GM18861 (cell line): Measurements from ENCODE around the gene C16orf78.

Source experiments
- ATAC-seq: cut with Tn5 transposase; IDR thresholded peaks from one replicate; pipeline ENCODE4 v1.9.1; 2021; ENCODE audit not compliant: unreplicated experiment

C16orf78 gene, protein sequence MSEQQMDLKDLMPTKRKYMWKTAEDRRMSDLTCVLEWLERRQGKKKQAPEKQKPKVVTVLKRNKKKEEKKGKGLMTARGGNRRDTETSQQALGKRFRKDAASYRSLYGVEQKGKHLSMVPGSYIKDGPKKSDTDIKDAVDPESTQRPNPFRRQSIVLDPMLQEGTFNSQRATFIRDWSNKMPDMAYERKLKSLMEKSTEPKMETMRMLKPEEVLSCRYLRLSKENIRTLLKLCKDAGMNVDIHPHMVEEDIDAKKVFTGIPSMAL

DNA sequence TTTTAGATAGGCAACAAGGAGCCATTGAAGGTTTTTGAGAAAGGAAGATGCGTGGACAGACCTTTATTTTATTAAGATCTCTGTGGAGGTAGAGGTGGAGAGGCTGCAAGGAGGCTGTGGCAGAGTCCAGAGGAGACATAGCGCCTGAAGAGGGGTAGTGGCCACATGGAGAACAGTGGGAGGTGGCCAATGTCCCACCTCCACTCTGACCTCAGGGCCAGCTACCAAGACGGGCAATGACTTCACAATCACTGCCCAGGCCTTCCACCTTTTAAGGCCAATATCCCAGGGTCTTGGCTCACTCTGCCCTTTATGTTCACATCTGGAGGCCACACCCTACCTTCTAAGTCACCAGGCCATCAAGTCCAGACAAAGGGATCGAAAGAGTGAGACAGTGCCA, at the start of gene C16orf78:
TSS of gene C16orf78 (plus strand) at position 301 of the 400 bp plus-strand sequence. CDS start 136 bp downstream, outside the sequence.
- no peak for ATAC-seq

DNA sequence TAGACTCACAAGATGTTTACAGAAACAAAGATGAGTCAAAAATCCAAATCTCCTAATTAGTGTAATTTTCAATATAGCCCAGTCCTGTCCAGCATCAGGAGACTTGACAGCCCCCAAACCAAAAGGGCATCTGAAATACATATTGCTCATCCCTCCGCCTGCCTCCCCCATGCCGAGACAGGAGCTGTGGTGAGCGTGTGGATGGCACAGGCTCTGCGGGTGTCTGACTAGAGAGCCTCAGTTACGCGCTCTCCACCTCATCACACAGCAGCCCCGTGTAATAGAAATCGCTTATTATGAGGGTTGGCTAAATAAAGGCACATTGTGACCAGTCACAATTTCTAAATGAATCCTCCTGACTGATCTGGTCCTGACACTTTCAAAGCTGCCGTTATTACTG, 48.9 kb upstream of the C16orf78 start:
- ATAC-seq = no peak

DNA sequence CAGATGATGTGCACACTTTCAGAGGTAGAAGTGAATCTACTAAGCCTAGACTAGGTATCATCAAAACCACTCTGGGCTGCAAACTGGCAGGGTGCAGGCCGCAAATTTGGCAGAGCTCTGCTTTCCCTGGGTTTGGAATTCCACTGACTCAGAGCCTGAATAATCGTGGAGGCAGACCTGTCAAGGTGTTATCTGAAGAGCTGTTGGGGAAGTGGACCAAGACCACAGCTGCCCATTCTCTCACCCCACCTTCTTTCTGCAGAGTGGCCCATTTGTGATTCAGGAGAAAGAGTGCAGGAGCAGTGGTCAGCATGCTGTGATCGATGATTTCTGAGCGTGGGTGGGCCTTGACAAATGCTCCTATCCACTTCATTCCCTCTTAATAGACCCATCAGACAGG, 46.1 kb upstream of the C16orf78 start:
- no peak for ATAC-seq

DNA sequence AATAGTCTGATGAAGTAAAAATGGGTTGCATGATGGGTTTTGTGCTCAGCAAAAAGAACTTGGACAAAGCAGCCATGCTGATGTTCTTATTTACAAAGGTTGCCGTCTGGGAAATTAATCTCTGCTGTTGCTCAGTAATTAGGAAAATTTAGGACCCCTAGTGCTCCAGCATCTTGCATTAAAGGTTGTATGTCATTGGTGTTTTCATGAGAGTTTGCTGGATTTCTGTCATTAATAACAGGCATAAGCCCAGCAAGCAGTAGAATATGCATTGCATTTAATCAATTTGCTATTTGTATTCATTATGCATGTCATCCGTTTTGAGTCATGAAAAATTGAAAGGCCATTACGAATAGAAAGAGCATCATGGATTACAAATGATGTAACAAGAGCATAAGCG, 45.3 kb upstream of the C16orf78 start:
- ATAC-seq = no peak

DNA sequence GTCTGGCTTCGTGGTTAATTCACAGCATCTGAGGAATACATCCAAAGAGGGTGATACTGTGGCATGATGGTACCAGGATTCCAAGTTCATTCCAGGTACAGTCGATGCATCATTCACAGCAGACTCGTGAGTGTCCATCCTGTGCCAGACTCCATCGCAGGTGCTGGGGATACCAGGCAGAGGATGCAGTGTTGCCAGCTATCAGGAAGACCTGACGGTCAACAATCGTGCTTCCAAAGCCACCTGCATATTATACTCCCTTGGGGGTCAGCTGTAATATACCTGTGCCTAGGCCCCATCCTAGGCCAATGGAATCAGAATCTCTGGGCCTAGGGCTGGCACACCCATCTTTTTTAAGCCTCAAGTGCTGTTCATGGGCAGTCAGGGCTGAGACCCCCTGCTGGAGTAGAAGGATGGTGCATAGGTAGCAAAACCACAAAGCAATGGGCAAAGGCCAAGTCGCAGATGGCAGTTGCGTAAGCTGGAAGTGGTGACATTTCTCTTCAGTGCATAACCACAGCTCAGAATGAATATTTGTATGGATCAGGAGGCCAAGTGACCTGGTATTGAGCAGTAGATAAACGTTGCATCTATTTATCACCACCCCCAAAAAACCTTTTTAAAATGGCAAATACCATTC, 42.9 kb upstream of the C16orf78 start:
- no peak for ATAC-seq

DNA sequence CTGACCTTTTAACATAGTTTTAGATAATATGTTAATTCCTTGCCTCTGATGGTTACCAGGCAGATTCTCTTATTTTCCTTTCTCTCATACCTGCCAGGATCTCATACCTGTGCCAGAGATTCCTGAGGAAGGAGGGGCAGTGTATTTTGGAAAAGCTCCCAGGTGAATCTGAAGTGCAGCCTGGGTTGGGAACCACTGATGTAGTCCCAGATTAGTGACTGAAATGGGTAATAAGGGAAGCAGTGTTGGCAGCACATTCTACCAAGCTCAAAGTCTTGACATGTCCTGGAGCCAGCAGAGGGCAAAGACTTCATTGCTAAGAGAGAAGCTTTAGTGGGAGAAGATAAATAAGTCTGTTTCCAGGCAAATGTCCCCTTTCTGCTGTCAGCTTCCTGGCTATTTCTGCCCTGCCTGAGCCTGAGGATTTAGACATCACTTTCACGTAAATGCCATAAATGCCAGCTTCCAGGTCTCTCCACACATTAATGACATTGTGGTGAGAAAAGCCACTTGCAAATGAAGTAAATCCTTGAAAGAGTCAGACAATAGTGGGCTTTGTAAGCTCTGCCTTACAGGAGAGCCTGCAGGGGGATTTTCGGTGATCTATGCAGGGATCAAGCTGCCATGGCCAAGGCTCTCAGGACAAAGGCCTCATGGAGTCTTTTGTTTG, 40.9 kb upstream of the C16orf78 start:
- no peak for ATAC-seq

DNA sequence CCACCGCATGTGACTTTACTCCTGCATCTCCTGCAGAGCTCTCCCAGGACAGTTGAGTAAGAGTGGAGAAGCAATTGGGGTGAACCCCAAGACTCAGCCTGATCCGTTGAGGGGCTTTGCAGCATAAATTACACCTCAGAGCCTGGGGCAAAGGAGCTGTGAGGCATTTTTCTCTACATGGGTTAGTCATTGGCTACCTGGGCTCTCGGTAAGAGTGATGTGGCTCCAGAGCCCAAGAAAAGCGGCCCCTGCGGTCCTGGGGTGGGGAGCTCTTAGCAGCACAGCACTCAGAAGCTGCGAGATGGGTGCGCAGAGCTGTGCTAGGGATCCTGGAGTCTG, 40.4 kb upstream of the C16orf78 start:
- no peak for ATAC-seq

DNA sequence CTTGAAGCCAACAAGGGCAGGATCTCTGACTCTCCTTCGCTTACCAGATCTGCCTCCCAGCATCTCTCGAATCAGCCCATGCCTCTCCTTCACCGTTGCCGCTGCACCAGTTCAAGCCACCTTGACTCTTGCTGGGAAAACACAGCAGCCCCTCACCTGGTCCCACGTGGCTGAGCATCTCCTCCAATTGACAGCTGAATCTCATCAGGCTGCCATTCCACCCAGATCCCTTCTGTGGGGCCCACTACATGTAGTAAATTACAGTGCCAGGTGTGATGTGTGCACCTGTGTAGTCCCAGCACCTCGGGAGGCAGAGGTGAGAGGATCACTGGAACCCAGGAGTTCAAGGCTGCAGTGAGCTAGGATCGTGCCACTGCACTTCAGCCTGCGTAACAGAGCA, 37.8 kb upstream of the C16orf78 start:
- no peak for ATAC-seq

DNA sequence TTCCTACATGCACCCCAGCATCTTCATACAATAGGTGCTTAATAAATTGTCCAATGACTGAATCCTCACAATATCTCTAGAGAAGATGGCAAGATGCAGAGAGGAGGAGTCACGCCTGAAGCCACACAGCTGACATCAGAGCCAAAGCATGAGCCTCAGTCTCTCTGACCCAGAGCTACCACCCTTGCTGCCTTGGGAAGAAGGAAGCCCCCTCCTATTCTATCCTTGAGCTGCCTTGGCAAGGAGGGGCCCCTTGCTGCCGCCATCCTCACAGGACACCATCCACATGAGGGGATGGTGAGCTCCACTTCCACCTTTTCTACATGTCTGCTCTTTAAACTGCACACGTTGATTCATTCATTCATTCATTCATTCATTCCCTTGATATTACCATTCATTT, 37.0 kb upstream of the C16orf78 start:
- no peak for ATAC-seq

DNA sequence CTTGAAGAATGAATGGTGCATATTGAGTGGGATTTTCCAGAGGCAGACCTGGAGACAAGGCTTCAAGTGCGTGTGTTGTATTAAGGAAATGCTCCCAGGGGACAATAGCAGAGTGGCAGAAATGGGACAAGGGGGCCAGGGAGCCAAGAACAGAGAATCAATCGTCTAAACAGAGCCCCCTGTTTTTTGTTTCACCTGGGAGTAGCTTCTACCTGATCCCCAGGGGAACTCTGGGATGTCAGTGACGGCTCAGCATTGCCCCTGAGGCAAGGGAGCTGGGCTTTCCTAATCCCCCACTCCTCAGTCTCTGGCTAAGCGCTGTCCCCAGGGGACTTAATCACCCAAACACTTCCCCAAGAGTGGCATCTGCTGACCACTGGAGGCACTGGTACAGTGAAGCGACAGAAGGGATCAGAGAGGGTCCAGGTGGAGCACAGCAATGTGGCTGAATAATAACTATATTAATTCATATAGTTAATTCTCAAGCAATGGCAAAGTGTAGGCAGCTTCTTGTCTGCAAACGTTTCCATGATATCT, 35.7 kb upstream of the C16orf78 start:
- no peak for ATAC-seq

DNA sequence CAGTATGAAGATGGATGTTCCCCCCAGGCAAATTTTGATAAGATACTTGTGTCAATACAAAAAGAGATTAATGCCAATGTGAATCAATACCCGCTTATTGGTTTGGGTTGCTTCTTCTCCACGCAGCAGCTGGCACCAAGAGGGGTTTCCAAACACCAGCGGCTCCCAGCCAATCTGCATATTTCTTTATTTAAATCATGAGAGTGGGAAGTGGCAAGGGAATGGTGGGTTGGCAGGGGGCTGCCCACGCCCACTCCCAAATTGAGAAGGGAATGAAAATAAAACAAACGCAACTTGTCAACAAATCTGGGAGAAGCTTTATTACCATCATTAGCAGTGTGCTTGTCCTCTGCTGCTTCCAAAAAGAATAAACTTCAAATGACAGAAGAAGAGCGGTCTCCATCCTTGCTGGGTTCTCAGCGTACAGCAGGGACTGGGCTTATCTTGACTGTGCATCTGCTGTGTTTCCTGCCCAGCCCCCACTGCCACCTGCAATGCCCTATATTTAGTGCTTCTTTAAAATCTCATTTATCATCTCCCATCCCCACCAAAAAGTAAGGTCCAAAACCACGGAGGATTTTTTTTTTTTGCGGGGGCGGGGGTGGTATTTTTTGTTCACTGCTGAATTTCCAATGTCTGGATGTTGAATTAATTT, 34.9 kb upstream of the C16orf78 start:
- ATAC-seq = no peak

DNA sequence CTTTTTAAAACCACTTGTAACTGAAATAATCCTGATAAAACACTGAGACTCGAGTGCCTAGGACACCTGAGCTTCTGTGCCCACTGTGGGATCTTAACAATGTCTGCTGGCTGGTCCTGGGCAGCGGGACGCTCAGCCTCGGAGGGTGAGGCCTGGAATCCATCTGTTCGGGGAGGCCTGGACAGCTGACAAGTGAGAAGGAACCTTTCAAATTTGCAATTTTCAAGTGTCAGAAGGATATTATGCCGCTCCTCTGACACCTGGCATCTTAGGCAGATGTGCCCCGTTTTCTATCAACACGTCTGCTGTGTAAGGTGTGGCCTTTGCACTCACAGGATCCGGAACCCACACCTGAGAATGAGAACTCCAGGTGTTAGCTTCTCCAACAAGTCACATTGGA, 33.1 kb upstream of the C16orf78 start:
- ATAC-seq = no peak

DNA sequence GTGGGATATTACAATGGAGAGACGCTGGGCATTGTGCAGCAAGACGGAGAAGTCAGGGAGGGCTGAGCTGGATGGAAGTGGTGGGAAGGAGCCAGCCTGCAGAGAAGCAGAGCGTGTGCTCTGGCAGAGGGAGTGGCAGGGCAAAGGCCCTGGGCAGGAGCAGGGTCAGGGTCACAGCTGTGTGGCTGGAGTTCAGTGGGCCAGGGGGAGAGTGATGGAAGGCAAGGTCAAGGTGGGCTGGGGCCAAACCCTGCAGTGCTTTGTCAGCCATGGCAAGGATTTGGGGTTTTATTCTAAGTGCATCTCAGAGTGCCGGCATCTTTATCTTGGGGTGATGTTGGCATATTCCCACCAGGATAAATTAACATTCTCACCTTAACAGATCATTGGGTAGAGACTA, 31.9 kb upstream of the C16orf78 start:
- ATAC-seq = no peak

DNA sequence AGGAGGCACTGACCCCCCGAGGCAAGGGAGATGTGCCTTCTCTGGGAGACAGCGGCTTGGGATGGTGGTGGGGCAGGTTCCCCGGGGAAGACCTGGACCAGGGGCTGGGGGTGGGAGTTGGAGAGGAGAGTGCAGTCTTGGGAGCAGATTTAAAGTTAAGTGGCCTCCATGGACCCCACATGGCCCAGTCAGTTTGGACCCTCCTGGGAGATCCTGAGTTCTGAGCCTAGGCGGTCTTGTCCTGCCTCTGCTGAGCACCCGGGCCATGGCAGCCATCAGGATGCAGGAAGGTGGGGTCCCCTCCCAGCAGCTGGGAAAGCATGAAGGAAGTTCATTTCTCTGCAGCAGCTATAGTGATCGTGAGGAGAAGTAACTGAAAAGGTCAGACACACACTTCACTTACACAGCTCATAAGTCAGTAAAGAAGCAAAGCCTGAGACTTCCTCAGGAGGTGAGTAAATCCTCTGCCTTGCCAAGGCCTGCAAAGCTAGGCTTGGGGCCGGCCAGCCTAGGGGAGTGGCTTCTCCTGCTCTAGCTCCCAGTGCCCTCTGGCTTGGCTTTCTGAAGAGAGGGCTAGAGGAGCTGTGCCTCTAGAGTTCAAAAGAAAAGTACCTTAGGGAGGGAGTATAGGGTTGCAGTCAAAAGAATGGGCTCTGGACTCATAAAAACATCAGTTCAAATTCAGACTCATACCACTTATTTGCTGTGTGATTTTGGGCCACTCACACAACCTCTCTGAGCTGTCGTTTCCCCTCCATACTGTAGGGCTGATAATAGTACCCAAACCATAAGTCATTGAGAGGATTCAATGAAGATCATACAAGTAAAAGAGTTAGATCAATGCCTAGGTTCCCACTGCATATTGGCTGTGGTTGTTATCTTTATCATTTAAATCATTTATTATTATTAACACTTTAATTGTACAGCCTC, 31.0 kb upstream of the C16orf78 start:
- no peak for ATAC-seq

DNA sequence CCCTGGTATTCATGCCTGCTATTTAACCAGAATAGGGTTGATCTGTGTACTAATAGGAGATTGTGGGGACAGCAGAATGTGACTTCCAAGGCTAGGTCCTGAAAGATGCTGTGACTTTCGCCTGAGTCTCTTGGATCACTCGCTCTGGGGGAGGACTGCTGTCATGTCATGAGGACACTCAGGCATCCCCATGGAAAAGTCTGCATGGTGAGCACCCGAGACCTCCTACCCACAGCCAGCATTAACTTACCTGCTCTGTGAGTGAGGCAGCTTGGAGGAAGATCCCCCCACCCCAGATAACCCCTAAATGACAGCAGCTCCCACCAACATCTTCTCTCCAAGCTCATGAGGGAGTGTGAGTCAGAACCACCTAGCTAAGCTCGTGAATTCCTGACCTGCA, 30.3 kb upstream of the C16orf78 start:
- ATAC-seq = no peak

DNA sequence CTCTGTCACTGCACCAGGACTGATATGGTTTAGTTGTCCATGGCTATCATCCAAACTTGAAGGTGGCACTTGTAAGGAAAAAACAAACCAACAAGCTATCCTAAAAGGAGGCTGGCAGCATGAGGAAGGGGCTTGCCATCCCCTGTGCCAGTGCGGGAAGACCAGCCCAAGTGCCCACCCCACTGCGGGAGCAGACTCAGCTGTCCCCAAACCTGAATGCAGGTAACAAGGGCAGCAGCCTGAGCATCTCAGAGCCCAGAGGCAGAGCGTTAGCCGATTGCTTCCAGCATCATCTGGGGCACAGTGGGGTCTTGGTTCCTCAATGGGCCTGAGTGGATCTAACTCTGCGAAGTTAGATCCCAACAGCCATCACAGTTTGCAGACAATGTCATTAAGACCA, 29.2 kb upstream of the C16orf78 start:
- no peak for ATAC-seq

DNA sequence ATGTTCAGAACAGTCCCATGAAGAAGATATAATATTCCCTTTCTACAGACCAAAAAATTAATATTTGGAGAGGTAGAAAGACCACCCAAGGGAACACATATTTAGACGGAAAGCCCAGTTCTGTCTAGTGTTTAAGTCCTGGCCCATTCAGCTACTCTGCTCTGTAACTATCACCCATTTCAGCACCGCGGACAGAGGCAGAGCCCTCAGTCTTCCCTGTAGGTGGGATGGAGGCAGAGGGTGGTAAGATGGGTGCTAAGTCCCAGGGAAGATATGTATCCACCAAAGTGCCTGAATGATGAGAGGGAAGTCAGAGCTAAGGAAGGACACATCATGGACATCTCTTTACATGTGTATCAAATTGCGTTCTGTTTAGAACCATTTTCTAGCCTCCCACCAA, 27.8 kb upstream of the C16orf78 start:
- ATAC-seq = no peak

DNA sequence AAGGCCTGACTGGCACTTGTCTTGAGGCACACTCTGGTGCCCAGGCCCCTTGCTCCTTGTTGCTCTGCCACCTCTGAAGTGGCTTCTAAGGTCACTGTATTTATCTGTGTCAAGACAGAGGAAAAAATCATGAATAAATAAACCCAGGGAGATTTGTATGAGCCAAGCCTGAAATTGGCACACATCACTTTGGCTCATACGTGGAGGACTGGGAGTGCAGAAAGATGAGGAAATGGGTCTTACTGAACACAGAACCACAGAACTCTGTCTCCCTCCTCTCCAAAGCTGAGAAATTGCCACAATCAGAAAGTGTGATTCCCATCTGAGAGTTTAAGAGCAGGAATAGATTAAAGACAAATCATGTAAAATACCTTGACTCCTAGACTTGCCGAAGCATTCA, 27.1 kb upstream of the C16orf78 start:
- no peak for ATAC-seq

DNA sequence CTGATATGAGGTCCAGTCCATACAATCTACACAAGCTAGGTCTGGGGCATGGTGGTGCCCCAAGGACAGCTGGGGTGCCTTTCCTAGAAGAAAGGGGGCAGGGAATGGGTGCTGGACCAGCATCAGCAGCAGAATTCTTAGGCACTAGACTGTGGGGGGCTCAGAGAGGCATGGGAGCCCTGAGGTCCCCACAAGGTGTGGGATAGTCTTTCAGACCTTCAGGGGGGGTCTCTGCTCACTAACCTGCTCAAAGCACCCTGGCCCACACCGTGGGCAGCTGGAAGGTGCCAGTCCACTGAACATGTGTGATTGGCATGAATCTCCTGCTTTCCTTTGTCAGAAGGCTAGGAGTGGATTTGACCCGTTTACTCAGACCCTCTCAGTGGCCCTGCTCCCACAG, 26.1 kb upstream of the C16orf78 start:
- no peak for ATAC-seq

DNA sequence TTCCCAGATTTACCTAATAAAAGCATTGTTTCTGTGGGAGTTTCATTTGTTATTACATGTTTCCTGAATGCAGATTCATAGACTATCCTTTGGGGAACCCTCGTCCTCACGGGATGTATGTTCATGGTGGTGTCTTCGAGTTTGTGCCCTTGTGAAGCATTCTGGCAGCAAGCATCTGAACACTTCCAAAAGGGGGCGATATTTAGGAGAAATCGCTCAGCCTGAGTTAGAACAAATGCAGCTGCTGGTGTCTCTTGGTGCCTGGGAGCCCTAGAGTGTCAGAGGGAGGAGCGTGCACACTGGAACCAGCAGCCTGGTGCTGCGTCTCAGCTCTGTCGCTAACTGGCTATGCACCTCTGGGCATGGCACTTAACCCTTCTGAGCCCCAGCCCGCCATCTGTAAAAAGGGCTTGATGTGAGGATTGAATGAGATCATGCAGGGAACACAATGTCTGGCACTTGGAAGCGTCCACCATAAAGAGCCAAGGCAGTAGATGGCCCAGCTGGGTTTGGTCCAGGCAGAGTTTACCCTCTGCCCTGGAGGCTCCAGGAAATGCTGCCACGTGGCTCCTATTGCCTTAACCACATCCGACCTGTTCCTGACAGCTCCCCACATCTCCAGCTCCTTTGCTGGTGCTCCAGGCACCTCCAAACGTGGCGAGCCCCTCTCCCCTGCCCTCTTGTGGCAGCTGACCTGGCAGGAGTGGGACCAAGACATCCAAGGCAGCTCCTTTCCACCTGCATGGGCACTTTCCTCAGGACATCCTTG, 25.0 kb upstream of the C16orf78 start:
- no peak for ATAC-seq
